ENCODE data around the gene PDE1A. TPM values are rescaled to one million over a fixed set of nuclear protein-coding genes. Genes with fewer than 3 reads are reported as not detected.
A peak's percentile ranks its signal among the peaks of the same experiment; 100 is the strongest.

Gene PDE1A
- total RNA-seq, 1 experiment from 2014 or later, result not detected

DNA sequence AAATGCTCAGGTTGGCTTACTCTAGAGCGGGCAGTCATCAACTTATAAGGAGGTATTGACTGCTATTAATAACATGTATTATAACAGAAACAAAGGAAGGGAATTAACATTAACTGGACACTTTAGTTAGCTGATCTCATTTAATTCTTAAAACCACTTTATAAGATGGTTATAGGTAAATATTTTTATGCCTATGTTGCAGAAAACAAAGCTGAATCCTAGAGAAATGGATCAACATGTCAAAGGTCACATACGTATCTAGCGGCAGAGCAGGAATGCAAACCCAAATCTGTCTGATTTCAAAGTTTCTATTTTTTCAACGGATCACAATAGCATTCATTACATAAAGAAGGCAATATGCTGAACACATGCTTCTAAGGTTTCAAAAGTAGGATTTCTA, 200.0 kb downstream of the PDE1A start:
- H3K27ac ChIP-seq, result no peak overlapping the region
- no peak for DNase-seq (ENCODE audit: low read depth in 1 of 2, low spot score in 2 of 2)
- H3K9me3 ChIP-seq (replicated peaks), result no peaks in the 10 kb centered on the region
- no peaks in the 10 kb centered on the region for H3K27me3 ChIP-seq (replicated peaks)
- H3K36me3 ChIP-seq, result no peaks in the 10 kb centered on the region
- no peaks in the 10 kb centered on the region for H3K4me1 ChIP-seq (replicated peaks)
- no peak overlapping the region for H3K4me3 ChIP-seq

DNA sequence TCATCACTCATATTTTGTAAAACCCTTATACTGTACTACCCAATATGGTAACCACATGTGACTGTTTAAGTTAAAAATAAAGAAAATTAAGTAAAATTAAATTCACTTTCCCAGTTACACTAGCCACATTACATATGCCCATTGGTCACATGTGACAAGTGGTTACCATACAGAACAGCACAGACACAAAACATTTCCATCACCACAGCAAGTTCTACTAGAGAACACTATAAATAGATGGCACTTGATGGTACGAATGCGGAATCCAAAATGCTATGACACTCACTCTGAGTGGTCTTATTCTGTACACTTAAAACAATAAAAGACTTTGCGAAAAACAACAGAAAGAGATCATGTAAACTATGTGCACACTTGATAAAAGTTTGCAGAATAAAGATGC, 202.2 kb downstream of the PDE1A start:
- DNase-seq (ENCODE audit: low read depth in 1 of 2, low spot score in 2 of 2), result no peak
- Histone ChIP-seq H3K4me1 (replicated peaks) (no peaks in the 10 kb centered on the region), H3K36me3 (no peaks in the 10 kb centered on the region), H3K27ac (no peak overlapping the region), H3K4me3 (no peak overlapping the region), H3K9me3 (replicated peaks) (no peaks in the 10 kb centered on the region), H3K27me3 (replicated peaks) (no peaks in the 10 kb centered on the region)

DNA sequence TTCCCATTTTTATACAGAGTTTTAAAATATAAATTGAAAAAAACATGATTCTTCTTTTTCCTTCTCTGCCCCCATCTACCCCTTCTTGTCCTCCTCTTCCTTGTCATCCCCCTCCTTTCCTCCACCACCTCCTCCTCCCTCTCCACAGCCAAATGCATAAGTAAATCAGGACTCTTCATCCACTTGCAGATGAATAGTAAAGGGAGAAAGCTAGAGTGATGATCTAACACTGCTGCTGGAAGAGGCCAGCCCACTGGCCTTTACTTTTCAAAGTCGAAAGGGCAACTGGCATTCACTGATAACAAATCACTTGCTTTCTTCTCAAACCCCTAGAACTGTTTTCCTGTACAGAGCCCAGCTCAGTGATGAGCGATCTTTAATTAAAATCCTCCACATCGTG, 205.8 kb downstream of the PDE1A start:
- no peaks in the 10 kb centered on the region for H3K36me3 ChIP-seq
- no peaks in the 10 kb centered on the region for H3K4me1 ChIP-seq (replicated peaks)
- no peaks in the 10 kb centered on the region for H3K27me3 ChIP-seq (replicated peaks)
- H3K27ac ChIP-seq, result no peak overlapping the region
- no peaks in the 10 kb centered on the region for H3K9me3 ChIP-seq (replicated peaks)
- no peak for DNase-seq (ENCODE audit: low read depth in 1 of 2, low spot score in 2 of 2)
- H3K4me3 ChIP-seq, result no peak overlapping the region

DNA sequence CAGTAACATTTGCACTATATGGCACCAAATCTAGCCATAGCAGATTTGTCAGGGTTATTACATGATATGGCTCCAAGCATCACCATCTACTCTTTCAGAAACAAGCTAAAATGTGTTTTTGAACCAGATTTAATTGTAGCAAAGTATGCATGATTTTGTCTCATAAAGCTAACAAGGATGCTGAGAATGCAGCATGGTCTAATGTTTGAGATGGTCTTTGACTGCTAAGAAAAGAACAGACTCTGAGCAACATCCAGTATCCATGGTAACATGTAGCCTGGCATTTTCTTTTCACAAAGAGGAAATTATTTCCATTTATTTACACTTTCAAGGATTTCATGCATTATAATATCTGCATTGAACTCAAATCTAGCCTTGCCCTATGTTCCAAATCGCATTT, 206.5 kb downstream of the PDE1A start:
- Histone ChIP-seq H3K9me3 (replicated peaks) (no peaks in the 10 kb centered on the region), H3K36me3 (no peaks in the 10 kb centered on the region), H3K27ac (no peak overlapping the region), H3K4me3 (no peak overlapping the region), H3K4me1 (replicated peaks) (no peaks in the 10 kb centered on the region), H3K27me3 (replicated peaks) (no peaks in the 10 kb centered on the region)
- DNase-seq (ENCODE audit: low read depth in 1 of 2, low spot score in 2 of 2), result no peak

DNA sequence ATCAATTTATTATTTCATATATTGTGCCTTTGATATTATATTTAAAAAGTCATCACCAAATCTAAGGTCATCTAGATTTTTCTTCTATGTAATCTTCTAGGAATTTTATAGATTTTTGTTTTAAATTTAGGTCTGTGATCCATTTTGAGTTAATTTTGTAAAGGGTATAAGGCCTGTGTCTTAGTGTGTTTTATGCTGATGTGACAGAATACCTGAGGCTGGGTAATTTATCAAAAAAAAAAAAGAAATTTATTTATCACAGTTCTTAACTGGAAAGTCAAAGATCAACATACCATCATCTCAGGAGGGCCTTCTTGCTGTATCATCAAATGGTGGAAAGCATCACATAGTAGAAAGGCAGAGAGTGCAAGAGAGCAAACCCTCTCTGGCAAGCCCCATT, 216.2 kb downstream of the PDE1A start:
- Histone ChIP-seq H3K27ac (no peak overlapping the region), H3K4me3 (no peak overlapping the region), H3K27me3 (replicated peaks) (no peaks in the 10 kb centered on the region), H3K36me3 (no peaks in the 10 kb centered on the region), H3K4me1 (replicated peaks) (no peaks in the 10 kb centered on the region), H3K9me3 (replicated peaks) (0 out of 2 replicates have a peak, but pooled peaks cover 3% of the 10 kb centered on the region)
- no peak for DNase-seq (ENCODE audit: low read depth in 1 of 2, low spot score in 2 of 2)

DNA sequence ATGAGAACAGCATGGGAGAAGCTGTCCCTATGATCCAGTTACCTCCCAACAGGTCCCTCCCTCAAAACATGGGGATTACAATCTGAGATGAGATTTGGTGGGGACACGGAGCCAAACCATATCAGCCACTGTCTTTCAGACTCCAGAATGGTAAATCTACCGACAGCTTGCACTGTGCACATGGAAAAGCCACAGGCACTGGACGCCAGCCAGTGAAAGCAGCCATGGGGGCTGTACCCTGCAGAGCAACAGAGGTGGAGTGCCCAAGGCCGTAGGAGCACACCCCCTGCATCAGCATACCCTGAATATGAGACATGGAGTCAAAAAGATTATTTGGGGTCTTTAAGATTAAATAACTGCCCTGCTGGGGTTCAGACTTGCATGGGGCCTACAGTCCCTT, 218.4 kb downstream of the PDE1A start:
- Histone ChIP-seq H3K9me3 (replicated peaks) (0 out of 2 replicates have a peak, but pooled peaks cover 3% of the 10 kb centered on the region), H3K4me1 (replicated peaks) (no peaks in the 10 kb centered on the region), H3K27ac (no peak overlapping the region), H3K36me3 (no peaks in the 10 kb centered on the region), H3K4me3 (no peak overlapping the region), H3K27me3 (replicated peaks) (no peaks in the 10 kb centered on the region)
- no peak for DNase-seq (ENCODE audit: low read depth in 1 of 2, low spot score in 2 of 2)

DNA sequence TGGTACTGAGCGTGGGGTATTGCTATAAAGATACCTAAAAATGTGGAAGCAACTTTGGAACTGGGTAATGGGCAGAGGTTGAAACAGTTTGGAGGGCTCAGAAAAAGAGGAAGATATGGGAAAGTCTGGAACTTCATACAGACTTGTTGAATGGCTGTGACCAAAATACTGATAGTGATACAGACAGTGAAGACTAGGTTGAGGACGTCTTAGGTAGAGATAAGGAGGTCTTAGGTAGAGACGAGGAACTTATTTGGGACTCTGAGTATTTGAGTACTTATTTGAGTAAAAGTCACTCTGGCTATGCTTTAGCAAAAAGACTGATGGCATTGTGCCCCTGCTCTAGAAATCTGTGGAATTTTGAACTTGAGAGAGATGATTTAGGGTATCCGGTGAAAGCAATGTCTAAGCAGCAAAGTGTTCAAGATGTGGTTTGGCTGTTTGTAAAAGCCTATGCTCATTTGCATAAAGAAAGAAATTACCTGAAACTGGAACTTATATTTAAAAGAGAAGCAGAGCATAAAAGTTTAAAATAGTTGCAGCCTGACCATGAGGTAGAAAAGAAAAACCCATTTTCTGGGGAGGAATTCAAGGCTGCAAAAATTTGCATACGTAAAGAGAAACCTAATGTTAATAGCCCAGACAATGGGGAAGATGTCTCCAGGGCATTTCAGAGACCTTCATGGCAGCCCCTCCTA, 219.6 kb downstream of the PDE1A start:
- no peak for DNase-seq (ENCODE audit: low read depth in 1 of 2, low spot score in 2 of 2)
- Histone ChIP-seq H3K36me3 (no peaks in the 10 kb centered on the region), H3K4me3 (no peak overlapping the region), H3K27me3 (replicated peaks) (no peaks in the 10 kb centered on the region), H3K9me3 (replicated peaks) (0 out of 2 replicates have a peak, but pooled peaks cover 3% of the 10 kb centered on the region), H3K27ac (no peak overlapping the region), H3K4me1 (replicated peaks) (no peaks in the 10 kb centered on the region)

DNA sequence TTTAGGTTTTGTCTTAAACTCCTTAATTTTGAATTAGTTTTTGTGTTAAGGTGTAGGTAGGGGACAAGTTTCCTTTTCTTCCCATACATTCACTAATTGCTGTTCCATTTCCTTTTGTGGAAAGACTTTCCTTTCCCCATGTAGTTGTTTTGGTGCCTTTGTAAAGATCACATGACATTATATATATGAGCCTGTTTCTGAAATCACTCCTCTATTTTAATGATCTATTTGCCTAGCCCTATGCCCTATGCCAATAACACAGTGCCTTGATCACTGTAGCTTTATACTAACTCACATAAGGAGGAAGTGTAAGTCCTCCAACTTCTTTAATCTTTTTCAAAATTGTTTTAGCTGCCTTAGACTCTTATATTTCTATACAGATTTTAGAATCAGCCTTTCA, 229.3 kb downstream of the PDE1A start:
- no peak overlapping the region for H3K27ac ChIP-seq
- no peaks in the 10 kb centered on the region for H3K9me3 ChIP-seq (replicated peaks)
- DNase-seq (ENCODE audit: low read depth in 1 of 2, low spot score in 2 of 2), result no peak
- no peaks in the 10 kb centered on the region for H3K27me3 ChIP-seq (replicated peaks)
- no peak overlapping the region for H3K4me3 ChIP-seq
- H3K36me3 ChIP-seq, result no peaks in the 10 kb centered on the region
- H3K4me1 ChIP-seq (replicated peaks), result no peaks in the 10 kb centered on the region

DNA sequence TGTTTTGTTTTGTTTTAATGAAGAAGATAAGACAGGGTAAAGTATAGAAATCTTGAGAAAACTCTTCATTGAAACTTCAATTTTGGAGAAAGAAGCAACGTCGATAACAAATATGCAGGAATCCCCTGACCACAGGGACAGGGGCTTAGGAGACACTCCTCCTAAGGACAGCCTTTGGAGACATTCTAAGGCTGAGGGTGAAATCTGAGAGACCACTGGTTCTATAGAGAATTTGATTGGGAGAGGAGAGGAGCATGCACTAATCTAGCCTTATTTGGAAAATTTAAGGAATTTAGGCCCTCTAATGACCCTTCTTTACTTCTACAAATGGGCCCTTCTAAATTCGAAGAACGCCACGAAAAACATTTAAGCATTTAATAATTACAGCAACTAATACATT, 233.5 kb downstream of the PDE1A start:
- no peaks in the 10 kb centered on the region for H3K9me3 ChIP-seq (replicated peaks)
- H3K27ac ChIP-seq, result no peak overlapping the region
- no peak overlapping the region for H3K4me3 ChIP-seq
- H3K36me3 ChIP-seq, result no peaks in the 10 kb centered on the region
- no peak for DNase-seq (ENCODE audit: low read depth in 1 of 2, low spot score in 2 of 2)
- no peaks in the 10 kb centered on the region for H3K4me1 ChIP-seq (replicated peaks)
- no peaks in the 10 kb centered on the region for H3K27me3 ChIP-seq (replicated peaks)

DNA sequence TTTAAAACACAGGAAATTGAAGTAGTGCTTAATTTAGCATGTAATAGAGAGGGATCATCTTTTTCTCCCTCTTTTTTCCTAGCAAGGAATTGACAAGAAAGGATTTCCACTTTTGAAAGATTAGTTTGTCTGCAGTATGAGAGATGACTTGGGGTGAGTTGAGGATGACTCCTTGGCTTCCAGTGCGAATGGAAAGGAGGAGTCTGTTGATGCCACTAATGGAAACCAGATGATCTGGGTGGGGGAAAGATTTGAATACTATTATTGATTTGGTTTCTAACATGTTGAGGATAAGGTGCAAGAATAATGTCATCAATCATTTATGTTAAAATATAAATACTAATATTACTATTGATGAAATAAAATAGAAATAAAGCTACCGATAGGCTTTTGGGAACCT, 235.8 kb downstream of the PDE1A start:
- DNase-seq (ENCODE audit: low read depth in 1 of 2, low spot score in 2 of 2), result no peak
- H3K4me1 ChIP-seq (replicated peaks), result no peaks in the 10 kb centered on the region
- H3K36me3 ChIP-seq, result no peaks in the 10 kb centered on the region
- H3K27ac ChIP-seq, result no peak overlapping the region
- no peaks in the 10 kb centered on the region for H3K27me3 ChIP-seq (replicated peaks)
- no peak overlapping the region for H3K4me3 ChIP-seq
- no peaks in the 10 kb centered on the region for H3K9me3 ChIP-seq (replicated peaks)

DNA sequence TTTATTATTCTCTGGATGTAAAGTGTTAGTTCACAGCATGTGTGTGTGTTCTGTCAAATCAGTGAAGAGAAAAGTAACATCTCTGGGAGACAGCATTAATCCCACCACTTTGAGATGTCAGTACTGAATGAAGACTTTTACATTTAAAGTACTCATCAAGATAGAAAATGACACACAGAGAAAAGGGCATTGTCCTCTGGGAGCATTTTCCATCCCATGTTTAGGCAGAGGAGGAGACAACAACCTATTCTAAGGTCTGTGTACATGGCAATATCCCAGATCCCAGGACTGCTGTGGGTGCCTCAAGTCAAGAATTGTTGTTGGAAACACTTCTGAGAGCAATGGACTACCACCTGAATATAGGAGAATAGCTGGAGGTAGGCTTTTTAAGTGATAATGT, 239.7 kb downstream of the PDE1A start:
- Histone ChIP-seq H3K4me1 (replicated peaks) (no peaks in the 10 kb centered on the region), H3K4me3 (no peak overlapping the region), H3K27ac (no peak overlapping the region), H3K36me3 (no peaks in the 10 kb centered on the region), H3K9me3 (replicated peaks) (no peaks in the 10 kb centered on the region), H3K27me3 (replicated peaks) (no peaks in the 10 kb centered on the region)
- DNase-seq (ENCODE audit: low read depth in 1 of 2, low spot score in 2 of 2), result no peak

DNA sequence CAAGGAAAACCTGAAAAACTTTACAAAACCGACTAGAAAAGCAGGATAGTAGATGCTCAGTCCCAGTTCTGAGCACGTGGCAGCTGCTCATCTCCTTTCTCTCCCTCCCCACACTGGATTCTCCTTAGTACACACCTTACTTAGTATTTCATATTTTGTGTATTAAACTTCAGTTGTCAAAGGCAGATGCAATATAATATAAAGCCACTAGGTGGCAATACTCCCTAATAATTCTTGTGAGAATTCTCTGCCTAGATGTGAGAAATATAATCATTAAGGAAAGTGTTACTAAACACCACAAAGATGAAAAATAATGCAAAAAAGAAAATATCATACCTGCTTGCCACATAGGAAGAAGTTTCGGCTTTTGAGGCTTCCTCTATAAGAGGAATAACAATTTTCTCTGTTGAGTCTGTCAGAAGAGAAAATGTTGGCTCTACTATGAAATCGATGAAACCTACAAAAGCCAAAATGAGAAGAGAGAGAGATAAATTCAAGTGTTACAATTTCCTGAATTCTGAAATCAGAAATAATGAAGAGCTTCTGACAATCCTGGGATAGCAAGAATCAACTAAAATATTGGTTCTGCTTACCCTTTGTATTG, 240.6 kb downstream of the PDE1A start:
- H3K36me3 ChIP-seq, result no peaks in the 10 kb centered on the region
- peak in 1 of 2 experiments; percentile 37 for DNase-seq (ENCODE audit: low read depth in 1 of 2, low spot score in 2 of 2)
- H3K27me3 ChIP-seq (replicated peaks), result no peaks in the 10 kb centered on the region
- no peaks in the 10 kb centered on the region for H3K9me3 ChIP-seq (replicated peaks)
- no peak overlapping the region for H3K4me3 ChIP-seq
- H3K4me1 ChIP-seq (replicated peaks), result no peaks in the 10 kb centered on the region
- H3K27ac ChIP-seq, result no peak overlapping the region

DNA sequence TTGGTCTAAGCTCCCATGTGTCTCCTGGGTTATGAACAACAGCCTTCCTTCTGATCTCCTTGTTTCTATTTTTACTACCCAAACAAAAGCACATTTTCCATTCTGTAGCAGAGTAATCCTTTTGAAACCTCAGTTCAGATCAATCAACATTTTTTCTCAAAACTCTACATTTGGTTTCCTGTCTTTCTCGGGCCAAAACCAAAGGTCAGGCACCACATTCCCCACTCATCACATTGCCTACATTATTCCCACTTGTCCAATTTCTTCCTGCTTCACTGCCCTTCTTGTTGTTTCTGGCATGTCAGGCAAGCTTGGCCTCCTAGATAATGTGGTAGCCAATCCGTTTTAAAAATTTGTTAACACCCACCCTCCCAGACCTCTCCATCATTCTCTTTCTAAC, 244.4 kb downstream of the PDE1A start:
- Histone ChIP-seq H3K9me3 (replicated peaks) (no peaks in the 10 kb centered on the region), H3K4me1 (replicated peaks) (no peaks in the 10 kb centered on the region), H3K4me3 (no peak overlapping the region), H3K27me3 (replicated peaks) (no peaks in the 10 kb centered on the region; the same call in 1 of the 2 replicates), H3K27ac (no peak overlapping the region), H3K36me3 (no peaks in the 10 kb centered on the region)
- no peak for DNase-seq (ENCODE audit: low read depth in 1 of 2, low spot score in 2 of 2)

DNA sequence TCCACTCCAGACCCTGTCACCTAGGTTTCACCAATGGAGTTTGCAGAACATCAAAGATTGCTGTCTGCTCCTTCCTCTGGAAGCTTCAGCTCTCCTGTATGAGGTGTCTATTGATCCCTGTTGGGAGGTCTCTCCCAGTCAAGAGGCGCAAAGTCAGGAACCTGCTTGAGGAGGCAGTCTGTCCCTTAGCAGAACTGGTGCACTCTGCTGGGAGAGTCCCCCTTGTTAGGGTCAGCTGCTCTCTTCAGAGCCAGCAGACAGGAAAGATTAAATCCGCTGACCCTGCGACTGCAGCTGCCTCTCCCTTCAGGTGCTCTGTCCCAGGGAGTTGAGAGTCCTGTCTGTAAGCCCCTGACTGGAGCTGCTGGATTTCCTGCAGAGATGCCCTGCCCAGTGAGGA, 245.5 kb downstream of the PDE1A start:
- H3K4me1 ChIP-seq (replicated peaks), result no peaks in the 10 kb centered on the region
- H3K27ac ChIP-seq, result no peak overlapping the region
- no peaks in the 10 kb centered on the region for H3K9me3 ChIP-seq (replicated peaks)
- no peak for DNase-seq (ENCODE audit: low read depth in 1 of 2, low spot score in 2 of 2)
- no peaks in the 10 kb centered on the region for H3K36me3 ChIP-seq
- H3K27me3 ChIP-seq (replicated peaks), result no peaks in the 10 kb centered on the region; the same call in 1 of the 2 replicates
- no peak overlapping the region for H3K4me3 ChIP-seq

DNA sequence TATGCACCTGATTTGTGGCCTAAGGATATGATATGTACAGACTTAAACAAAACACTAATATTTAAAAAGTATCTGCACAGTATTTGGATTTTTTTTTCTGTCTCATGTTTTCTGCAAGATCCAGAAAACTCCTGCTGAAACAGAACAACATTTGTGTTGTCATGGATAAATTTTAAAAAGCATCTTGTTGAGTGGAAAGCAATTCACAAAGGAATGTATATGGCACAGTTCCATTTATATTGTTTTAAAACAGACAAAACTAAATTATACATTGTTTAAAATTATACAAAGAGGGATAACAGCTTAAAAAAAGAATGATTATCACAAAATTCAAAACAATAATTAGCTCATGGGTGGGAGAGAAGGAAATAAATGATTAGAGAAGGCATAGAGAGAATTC, 247.7 kb downstream of the PDE1A start:
- Histone ChIP-seq H3K36me3 (no peaks in the 10 kb centered on the region), H3K4me1 (replicated peaks) (no peaks in the 10 kb centered on the region), H3K9me3 (replicated peaks) (no peaks in the 10 kb centered on the region), H3K27ac (no peak overlapping the region), H3K27me3 (replicated peaks) (no peaks in the 10 kb centered on the region; the same call in 1 of the 2 replicates), H3K4me3 (no peak overlapping the region)
- no peak for DNase-seq (ENCODE audit: low read depth in 1 of 2, low spot score in 2 of 2)
